NCI-H748 treated with DMSO at 0.1 percent for 48 hours (cell line): ENCODE data around the gene OR10G3.
"Not testable (repeated sequence)": the region's sequence is repeated elsewhere in the genome, so short reads cannot be mapped to it uniquely, and the experiment has no call there.

Experiments used
- DNase-seq: peaks from one replicate; lab custom pipeline; 2025; lab: John Stamatoyannopoulos, UW

Gene OR10G3, protein sequence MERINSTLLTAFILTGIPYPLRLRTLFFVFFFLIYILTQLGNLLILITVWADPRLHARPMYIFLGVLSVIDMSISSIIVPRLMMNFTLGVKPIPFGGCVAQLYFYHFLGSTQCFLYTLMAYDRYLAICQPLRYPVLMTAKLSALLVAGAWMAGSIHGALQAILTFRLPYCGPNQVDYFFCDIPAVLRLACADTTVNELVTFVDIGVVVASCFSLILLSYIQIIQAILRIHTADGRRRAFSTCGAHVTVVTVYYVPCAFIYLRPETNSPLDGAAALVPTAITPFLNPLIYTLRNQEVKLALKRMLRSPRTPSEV

DNA sequence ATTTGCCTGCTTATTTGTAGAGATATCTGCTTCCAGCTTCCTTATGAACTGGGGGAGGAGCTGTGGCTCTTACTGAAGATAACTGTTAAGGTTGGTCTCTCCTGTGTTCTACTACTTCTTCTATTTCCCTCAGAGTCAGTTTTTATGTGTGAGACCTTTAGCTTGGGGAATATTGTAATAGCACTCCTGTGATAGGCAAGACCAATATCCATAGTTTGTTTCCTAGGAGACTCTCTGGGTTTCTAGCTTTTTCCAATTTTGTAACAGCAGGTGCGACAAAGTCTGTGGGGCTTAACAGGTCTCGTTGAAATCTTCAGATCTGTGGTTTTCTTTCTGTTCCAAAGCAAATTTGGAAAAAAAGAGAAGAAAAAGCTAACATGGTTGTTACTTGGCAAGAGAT lies at the start of gene OR10G3:
Gene OR10G3, minus strand, starts transcription at position 101 of the 400 bp plus-strand sequence. CDS start 9,332 bp downstream, outside the sequence.
- no peak for DNase-seq

- DNase-seq = no peak
Observed at GRCh38 chr14:21626491-21627230, 46.8 kb upstream of the OR10G3 start.

GRCh38 chr14:21617614-21618013 lies 37.7 kb upstream of the OR10G3 start:
- DNase-seq = no peak

GRCh38 chr14:21614240-21614639 lies 34.4 kb upstream of the OR10G3 start:
- DNase-seq = no peak

DNA sequence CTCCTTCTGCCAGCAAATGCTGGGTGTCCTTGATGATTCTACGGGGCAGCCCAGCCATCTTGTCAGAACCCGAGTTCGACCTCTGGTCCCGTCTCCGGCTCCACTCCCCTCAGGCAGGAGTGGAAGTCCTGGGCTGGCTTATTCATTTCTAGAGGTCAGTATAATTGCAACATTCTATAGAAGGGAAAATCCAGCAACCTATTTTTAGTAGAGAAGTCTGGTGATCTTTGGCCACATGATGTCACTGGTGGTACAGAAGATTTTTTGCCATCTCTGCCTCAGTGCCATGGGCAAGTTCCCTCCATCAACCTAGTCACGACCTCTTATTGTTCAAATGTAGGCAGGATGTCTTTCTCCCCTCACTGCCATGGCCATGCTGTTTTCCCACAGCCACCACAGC lies 32.4 kb upstream of the OR10G3 start:
- DNase-seq = no peak

- DNase-seq = not testable (repeated sequence)
Observed at GRCh38 chr14:21602181-21602580, 22.3 kb upstream of the OR10G3 start.

- DNase-seq = no peak
Observed at GRCh38 chr14:21589317-21589716, 9.4 kb upstream of the OR10G3 start.

DNA sequence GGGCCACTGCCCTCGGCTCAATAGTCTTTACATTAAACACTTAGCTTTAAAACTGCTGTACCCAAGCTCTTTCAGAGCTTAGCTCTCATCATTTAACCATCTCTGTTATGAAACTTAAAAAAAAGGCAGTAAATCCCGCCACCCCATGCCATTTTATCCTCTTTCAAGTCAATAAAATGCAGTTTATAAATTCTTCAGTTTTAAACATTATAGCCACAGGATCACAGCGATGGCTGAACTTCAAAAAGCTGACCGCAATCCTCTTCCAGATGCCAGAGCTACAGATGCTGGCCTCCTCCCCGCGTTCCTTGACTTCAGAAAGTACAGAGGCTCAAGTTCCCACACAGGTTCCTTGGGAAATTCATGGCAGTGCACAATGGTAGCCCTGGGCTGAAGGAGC lies 4.2 kb downstream of the OR10G3 start:
- no peak for DNase-seq

GRCh38 chr14:21572604-21573003 lies 7.3 kb downstream of the OR10G3 start:
- no peak for DNase-seq

DNA sequence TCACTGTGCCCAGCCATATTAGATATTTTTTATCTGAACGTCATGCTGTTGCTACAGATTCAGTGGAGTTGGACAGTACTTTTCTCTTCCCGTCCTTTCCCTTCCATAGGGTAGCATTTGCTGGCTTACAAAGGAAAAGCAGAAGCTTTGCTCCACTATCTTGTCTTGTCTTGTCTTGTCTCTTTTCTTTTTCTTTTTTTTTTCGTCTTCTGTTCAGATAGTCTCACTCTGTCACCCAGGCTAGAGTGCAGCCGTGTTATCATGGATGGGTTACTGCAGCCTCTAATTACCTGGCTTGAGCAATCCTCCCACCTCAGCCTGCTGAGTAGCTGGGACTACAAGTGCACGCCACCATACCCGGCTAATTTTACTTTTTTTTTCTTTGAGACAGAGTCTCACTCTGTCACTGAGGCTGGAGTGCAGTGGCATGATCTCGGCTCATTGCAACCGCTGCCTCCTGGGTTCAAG lies 21.1 kb downstream of the OR10G3 start:
- DNase-seq = no peak

DNA sequence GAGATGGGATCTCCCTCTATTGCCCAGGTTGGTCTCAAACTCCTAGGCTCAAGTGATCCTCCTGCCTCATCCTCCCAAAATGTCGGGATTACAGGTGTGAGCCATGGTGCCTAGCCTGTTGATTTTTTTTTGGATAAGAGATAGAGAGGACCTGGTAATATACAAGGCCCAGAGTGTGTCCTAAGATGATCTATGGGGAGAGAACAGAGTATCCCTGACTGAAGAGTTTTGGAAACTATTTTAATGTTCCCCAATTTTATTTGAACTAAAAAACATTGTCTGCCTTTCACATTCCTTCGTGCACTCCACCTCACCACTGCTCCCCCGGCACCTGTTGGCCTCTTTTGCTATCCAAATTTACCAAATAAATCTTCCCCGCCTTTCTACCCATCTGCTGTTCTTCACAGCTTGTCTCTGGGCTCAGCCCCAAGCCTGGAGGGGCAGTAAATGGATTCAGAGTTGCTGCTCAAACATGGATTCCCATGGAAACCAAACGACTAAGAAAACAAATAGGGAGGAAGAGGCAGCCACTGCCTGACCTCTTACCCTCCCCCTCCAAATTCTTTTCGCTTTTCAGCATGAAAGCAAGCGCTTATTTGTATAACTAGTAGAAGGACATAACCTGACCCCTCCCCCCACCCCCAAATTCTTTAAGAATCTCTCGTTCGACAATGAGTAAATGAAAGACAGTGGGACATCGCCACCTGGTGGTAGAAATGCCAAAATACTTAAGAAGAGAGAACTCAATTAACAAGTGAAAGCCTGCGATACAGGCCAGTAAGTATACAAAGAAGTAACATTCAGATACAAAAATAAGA lies 22.6 kb downstream of the OR10G3 start:
- peak; percentile 89 for DNase-seq

GRCh38 chr14:21556378-21557083 lies 23.3 kb downstream of the OR10G3 start:
- no peak for DNase-seq

- DNase-seq = no peak
Observed at GRCh38 chr14:21553266-21553665, 26.6 kb downstream of the OR10G3 start.

DNA sequence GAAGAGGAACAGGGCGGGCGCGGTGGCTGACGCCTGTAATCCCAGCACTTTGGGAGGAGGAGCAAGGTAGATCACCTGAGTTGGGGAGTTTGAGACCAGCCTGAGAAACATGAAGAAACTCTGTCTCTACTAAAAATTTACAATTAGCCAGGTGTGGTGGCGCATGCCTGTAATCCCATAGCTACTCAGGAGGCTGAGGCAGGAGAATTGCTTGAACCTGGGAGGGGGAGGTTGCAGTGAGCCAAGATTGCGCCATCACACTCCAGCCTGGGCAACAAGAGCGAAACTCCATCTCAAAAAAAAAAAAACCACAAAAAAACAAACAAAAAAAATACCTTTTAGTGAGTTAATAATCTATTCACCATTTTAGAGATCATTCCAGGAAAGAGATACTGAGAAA lies 35.3 kb downstream of the OR10G3 start:
- DNase-seq = not testable (repeated sequence)

GRCh38 chr14:21543963-21544362 lies 35.9 kb downstream of the OR10G3 start:
- no peak for DNase-seq

GRCh38 chr14:21543521-21543960 lies 36.3 kb downstream of the OR10G3 start:
- no peak for DNase-seq

- no peak for DNase-seq
Observed at GRCh38 chr14:21541413-21542074, 38.3 kb downstream of the OR10G3 start.

GRCh38 chr14:21539189-21539940 lies 40.5 kb downstream of the OR10G3 start:
- no peak for DNase-seq

DNA sequence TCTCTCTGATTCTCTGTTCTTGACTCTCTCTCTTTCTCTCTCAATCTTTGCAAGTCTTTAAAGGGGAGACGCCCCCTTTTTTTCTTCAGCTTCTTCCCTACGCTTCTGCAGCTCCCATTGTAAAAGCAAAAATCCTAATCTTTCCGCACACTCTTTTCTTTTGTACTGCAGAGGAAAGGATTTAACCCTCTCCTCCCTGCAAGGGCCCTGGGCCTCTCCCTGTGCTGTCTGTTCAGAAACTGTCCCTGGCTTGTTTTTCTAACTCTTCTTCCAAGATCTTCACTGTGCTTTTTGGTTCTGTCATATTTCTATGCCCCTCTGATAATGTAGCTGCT lies 42.8 kb downstream of the OR10G3 start:
- no peak for DNase-seq

DNA sequence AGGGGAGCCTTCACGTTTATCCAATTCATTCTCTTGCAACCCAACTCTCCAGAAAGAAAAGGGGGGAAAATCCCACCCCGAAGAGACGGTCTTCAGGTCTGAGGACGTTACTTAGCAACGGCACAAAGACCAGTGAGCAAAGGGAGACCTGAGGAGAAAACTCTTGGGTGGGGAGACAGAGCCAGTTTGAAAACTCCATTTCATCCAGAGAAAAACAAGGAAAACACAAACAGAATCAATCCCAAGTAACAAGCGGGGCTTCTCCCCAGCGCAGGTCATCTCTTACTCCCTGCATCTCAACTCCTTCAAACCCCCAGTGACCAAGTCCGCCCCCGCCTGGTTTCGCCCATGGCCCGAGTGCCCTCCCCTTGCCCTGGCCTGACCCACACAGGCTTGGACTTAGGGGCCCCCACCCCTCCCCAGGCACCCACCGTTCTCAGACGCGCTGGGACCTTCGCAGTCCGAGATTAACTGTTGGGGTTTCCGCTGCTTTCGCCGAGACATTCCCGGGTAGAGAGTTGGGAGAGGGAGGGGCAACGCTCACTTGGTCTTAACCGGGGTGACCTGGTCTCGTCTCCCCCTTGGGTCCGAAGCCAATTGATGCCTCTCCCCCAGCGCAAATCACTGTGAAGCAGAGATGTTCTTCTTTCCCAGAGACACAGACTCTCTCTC lies 43.3 kb downstream of the OR10G3 start:
- DNase-seq = no peak
